Smooth muscle cell (in vitro differentiated cells): Measurements from ENCODE around the gene TRPM4. TPM values are rescaled to one million over a fixed set of nuclear protein-coding genes. Genes with fewer than 3 reads are reported as not detected.
A peak's percentile ranks its signal among the peaks of the same experiment; 100 is the strongest.

Experiments used
- DNase-seq: peaks from one replicate; lab custom pipeline; 2025; ENCODE audit not compliant: unreplicated experiment; lab: John Stamatoyannopoulos, UW
- H2AFZ ChIP-seq: fragments of 200-600 bp; sonication (generic); 2 replicates; pipeline ENCODE4 v1.6.0; 2016; ENCODE audit warnings: antibody characterized with exemption, low read depth, mild to moderate bottlenecking
- H3F3A ChIP-seq: fragments of 200-600 bp; sonication (generic); 2 replicates; pipeline ENCODE4 v1.6.0; 2017; ENCODE audit warnings: antibody characterized with exemption, low read depth
- H3K27ac ChIP-seq: fragments of 200-600 bp; sonication (generic); 2 replicates; pipeline ENCODE4 v1.5.1; 2016; ENCODE audit warnings: low read depth, mild to moderate bottlenecking
- H3K27me3 ChIP-seq: fragments of 200-600 bp; sonication (generic); 2 replicates; pipeline ENCODE4 v1.6.1; 2016; ENCODE audit warnings: low read depth, mild to moderate bottlenecking
- H3K36me3 ChIP-seq: fragments of 200-600 bp; sonication (generic); 2 replicates; pipeline ENCODE4 v1.5.1; 2016; ENCODE audit warnings: low read depth
- H3K4me1 ChIP-seq: fragments of 200-600 bp; sonication (generic); 2 replicates; pipeline ENCODE4 v1.5.1; 2016; ENCODE audit warnings: low read depth
- H3K4me2 ChIP-seq: fragments of 200-600 bp; sonication (generic); 2 replicates; pipeline ENCODE4 v1.6.0; 2016; ENCODE audit warnings: mild to moderate bottlenecking
- H3K4me3 ChIP-seq: fragments of 200-600 bp; sonication (generic); 2 replicates; pipeline ENCODE4 v1.5.1; 2016; ENCODE audit warnings: mild to moderate bottlenecking
- H3K79me2 ChIP-seq: fragments of 200-600 bp; sonication (generic); 2 replicates; pipeline ENCODE4 v1.6.0; 2016; ENCODE audit warnings: low read depth, mild to moderate bottlenecking
- H3K9ac ChIP-seq: fragments of 200-600 bp; sonication (generic); 2 replicates; pipeline ENCODE4 v1.6.0; 2016; ENCODE audit warnings: low read depth
- H3K9me3 ChIP-seq: fragments of 200-600 bp; sonication (generic); replicated peaks from 2 replicates; pipeline ENCODE4 v1.5.1; 2016; ENCODE audit warnings: low read depth
- H4K20me1 ChIP-seq: fragments of 200-600 bp; sonication (generic); 2 replicates; pipeline ENCODE4 v1.6.0; 2016; ENCODE audit warnings: low read depth
- WGBS: methylation state at CpG from one replicate; pipeline ENCODE4 v1.1.7; 2016; ENCODE audit warnings: low lambda C conversion rate; 5-methylcytosine and 5-hydroxymethylcytosine counted together
- polyA plus RNA-seq: library from polyadenylated mRNA; unstranded; fragments of >200 nt; fragmentation: Nextera tagmentation; extraction: Ambion mirVana; gene quantifications from 2 replicates; pipeline ENCODE4 v1.2.1, GENCODE V29; 2016
- total RNA-seq: library from RNA; depleted of rRNA; stranded (reverse); fragments of >200 nt; gene quantifications from 2 replicates; pipeline ENCODE4 v1.2.3, GENCODE V29; 2014
- TF ChIP-seq, protein P1 (sequence below): fragments of 200-600 bp; sonication (generic); IDR thresholded peaks from 2 replicates; pipeline ENCODE4 v1.5.1; 2017; ENCODE audit warnings: borderline replicate concordance, mild to moderate bottlenecking, antibody characterized with exemption; ENCODE audit not compliant: insufficient read depth, poor library complexity, severe bottlenecking

Gene TRPM4
- total and polyA plus RNA-seq, 2 experiments from 2014 or later: 27.7 to 32.1 TPM

DNA sequence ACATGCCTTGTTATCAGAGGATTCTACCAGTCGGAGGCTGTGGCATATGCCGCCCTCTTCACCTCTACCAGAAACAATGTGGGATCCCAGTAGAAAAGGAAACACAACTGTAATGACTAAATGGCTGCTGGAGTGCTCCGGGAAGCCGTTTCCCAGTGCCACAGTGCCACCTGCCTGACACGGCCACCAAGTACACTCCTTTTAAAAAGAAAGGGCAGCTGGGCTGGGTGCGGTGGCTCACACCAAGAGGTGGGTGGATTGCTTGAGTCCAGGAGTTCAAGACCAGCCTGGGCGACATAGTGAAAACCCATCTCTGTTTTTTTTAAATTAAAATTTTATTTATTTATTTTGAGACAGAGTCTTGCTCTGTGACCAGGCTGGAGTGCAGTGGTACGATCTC, 67.3 kb downstream of the TRPM4 start:
- Histone ChIP-seq H4K20me1 (no peaks in the 10 kb centered on the region), H3K79me2 (no peaks in the 10 kb centered on the region), H3K9me3 (no peaks in the 10 kb centered on the region), H3F3A (no peaks in the 10 kb centered on the region), H3K27ac (no peak overlapping the region), H3K4me1 (no peaks in the 10 kb centered on the region), H3K4me2 (no peak overlapping the region), H2AFZ (no peak overlapping the region), H3K27me3 (no peaks in the 10 kb centered on the region), H3K4me3 (no peak overlapping the region), H3K9ac (no peak overlapping the region), H3K36me3 (no peaks in the 10 kb centered on the region)
- WGBS: 57% methylated on average over 8 of the region's 8 CpGs
- no peak for DNase-seq
- TF ChIP-seq, protein P1, sequence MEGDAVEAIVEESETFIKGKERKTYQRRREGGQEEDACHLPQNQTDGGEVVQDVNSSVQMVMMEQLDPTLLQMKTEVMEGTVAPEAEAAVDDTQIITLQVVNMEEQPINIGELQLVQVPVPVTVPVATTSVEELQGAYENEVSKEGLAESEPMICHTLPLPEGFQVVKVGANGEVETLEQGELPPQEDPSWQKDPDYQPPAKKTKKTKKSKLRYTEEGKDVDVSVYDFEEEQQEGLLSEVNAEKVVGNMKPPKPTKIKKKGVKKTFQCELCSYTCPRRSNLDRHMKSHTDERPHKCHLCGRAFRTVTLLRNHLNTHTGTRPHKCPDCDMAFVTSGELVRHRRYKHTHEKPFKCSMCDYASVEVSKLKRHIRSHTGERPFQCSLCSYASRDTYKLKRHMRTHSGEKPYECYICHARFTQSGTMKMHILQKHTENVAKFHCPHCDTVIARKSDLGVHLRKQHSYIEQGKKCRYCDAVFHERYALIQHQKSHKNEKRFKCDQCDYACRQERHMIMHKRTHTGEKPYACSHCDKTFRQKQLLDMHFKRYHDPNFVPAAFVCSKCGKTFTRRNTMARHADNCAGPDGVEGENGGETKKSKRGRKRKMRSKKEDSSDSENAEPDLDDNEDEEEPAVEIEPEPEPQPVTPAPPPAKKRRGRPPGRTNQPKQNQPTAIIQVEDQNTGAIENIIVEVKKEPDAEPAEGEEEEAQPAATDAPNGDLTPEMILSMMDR: peak; percentile 45

DNA sequence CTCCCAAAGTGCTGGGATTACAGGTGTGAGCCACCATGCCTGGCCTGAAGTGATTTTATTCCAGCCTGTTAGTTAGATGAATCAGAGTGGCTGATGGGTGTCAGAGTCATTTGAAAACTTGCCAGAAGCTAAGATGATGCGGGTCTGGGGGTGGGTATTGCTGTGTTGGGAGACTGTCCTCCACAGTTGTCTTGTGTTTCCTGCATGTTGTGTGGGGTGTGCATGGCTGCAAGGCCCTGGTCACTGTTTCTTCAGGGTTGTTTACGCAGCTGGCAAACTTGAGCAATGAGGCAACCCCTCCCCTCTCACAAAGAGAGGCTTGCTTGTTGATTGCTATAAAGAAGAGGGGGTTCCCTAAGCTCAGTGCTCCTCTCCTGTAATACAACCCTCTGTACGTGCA, 71.8 kb downstream of the TRPM4 start:
- Histone ChIP-seq H3K36me3 (no peaks in the 10 kb centered on the region), H3K4me1 (no peaks in the 10 kb centered on the region), H3K4me3 (no peak overlapping the region), H3K4me2 (no peak overlapping the region), H3K27me3 (no peaks in the 10 kb centered on the region), H2AFZ (no peak overlapping the region), H3K9ac (no peak overlapping the region), H3K9me3 (no peaks in the 10 kb centered on the region), H3K79me2 (no peaks in the 10 kb centered on the region), H3F3A (no peaks in the 10 kb centered on the region), H3K27ac (no peak overlapping the region), H4K20me1 (no peaks in the 10 kb centered on the region)
- 85% methylated on average over 3 of the region's 3 CpGs for WGBS
- TF ChIP-seq, protein P1: no peak
- no peak for DNase-seq

DNA sequence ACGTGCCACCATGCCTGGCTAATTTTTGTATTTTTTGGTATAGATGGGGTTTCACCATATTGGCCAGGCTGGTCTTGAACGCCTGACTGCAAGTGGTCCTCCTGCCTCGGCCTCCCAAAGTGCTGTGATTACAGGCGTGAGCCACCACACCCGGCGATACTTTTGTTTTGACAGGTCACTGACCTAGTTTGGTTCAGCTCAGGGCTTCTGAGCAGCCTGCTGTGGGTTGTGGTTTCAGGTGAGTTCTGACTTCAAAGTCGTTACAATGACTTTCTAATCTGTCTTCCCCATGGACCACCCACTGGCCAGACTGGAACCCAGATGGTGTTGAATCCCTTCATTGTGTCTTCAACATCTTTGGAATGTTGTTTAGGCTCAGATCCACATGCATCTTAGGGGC, 73.8 kb downstream of the TRPM4 start:
- no peak for DNase-seq
- H3K4me2 ChIP-seq: no peak overlapping the region
- WGBS: 92% methylated on average over 7 of the region's 7 CpGs

DNA sequence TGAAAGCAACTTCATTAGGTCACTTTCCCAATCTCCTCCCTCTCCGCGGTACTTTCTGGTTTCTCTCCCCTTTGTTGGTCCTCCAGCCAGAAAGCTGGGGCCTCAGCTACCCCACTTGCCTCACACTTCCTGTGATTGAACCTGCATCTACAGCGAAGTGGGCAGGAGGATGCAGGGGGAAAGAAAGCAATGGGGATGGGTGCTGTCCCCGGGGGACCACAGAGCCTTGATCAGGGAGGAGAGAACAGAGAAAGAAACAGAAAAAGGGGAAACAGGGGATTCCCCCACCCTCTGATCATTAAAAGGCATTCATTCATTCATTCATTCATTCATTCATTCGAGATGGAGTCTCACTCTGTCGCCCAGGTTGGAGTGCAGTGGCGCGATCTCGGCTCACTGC, 74.2 kb downstream of the TRPM4 start:
- H3K9me3 ChIP-seq: no peaks in the 10 kb centered on the region
- no peaks in the 10 kb centered on the region for H3K36me3 ChIP-seq
- TF ChIP-seq, protein P1: no peak
- no peak overlapping the region for H2AFZ ChIP-seq
- H3K27ac ChIP-seq: no peak overlapping the region
- no peaks in the 10 kb centered on the region for H3F3A ChIP-seq
- peaks cover 3% of the 10 kb centered on the region for H3K27me3 ChIP-seq
- 86% methylated on average over 9 of the region's 9 CpGs for WGBS
- no peaks in the 10 kb centered on the region for H3K4me1 ChIP-seq
- H4K20me1 ChIP-seq: no peaks in the 10 kb centered on the region
- H3K9ac ChIP-seq: no peak overlapping the region
- no peak overlapping the region for H3K4me3 ChIP-seq
- no peak for DNase-seq
- H3K79me2 ChIP-seq: no peaks in the 10 kb centered on the region
- H3K4me2 ChIP-seq: no peak overlapping the region

More for the DNA sequence above, 73.8 kb downstream of the TRPM4 start:
- Histone ChIP-seq H2AFZ (no peak overlapping the region), H3K4me3 (no peak overlapping the region), H3K9ac (no peak overlapping the region), H3K4me1 (no peaks in the 10 kb centered on the region), H3K27ac (no peak overlapping the region), H3K36me3 (no peaks in the 10 kb centered on the region), H3K27me3 (peaks cover 2% of the 10 kb centered on the region), H4K20me1 (no peaks in the 10 kb centered on the region), H3F3A (no peaks in the 10 kb centered on the region), H3K79me2 (no peaks in the 10 kb centered on the region), H3K9me3 (no peaks in the 10 kb centered on the region)
- TF ChIP-seq, protein P1: no peak
